ENCODE data around the gene RHBDL3.

Gene RHBDL3

GRCh38 chr17:32266389-32267301, 1.0 kb downstream of the RHBDL3 start:
- DNase-seq (ENCODE audit: low spot score), result no peak

- no peak for DNase-seq (ENCODE audit: low spot score)
Measured at GRCh38 chr17:32267690-32268205, 2.1 kb downstream of the RHBDL3 start.

- DNase-seq (ENCODE audit: low spot score), result no peak
Measured at GRCh38 chr17:32268734-32269288, 3.2 kb downstream of the RHBDL3 start.

GRCh38 chr17:32269377-32269776, 3.7 kb downstream of the RHBDL3 start:
- DNase-seq (ENCODE audit: low spot score), result no peak

- no peak for DNase-seq (ENCODE audit: low spot score)
Measured at GRCh38 chr17:32271844-32272243, 6.2 kb downstream of the RHBDL3 start.

- DNase-seq (ENCODE audit: low spot score), result no peak
Measured at GRCh38 chr17:32274101-32274500, 8.5 kb downstream of the RHBDL3 start.

- no peak for DNase-seq (ENCODE audit: low spot score)
Measured at GRCh38 chr17:32274643-32275042, 9.0 kb downstream of the RHBDL3 start.

- peak; percentile 65 for DNase-seq (ENCODE audit: low spot score)
Measured at GRCh38 chr17:32275060-32276042, 9.7 kb downstream of the RHBDL3 start.

GRCh38 chr17:32276171-32276601, 10.6 kb downstream of the RHBDL3 start:
- no peak for DNase-seq (ENCODE audit: low spot score)

GRCh38 chr17:32277284-32277683, 11.7 kb downstream of the RHBDL3 start:
- DNase-seq (ENCODE audit: low spot score), result no peak

GRCh38 chr17:32278815-32279214, 13.2 kb downstream of the RHBDL3 start:
- DNase-seq (ENCODE audit: low spot score), result no peak

GRCh38 chr17:32279891-32280716, 14.5 kb downstream of the RHBDL3 start:
- DNase-seq (ENCODE audit: low spot score), result no peak

GRCh38 chr17:32281011-32281451, 15.4 kb downstream of the RHBDL3 start:
- DNase-seq (ENCODE audit: low spot score), result no peak

- no peak for DNase-seq (ENCODE audit: low spot score)
Measured at GRCh38 chr17:32283745-32284201, 18.1 kb downstream of the RHBDL3 start.

GRCh38 chr17:32285306-32285705, 19.7 kb downstream of the RHBDL3 start:
- peak; percentile 61 for DNase-seq (ENCODE audit: low spot score)

GRCh38 chr17:32285746-32286517, 20.3 kb downstream of the RHBDL3 start:
- DNase-seq (ENCODE audit: low spot score), result peak; percentile 76

- DNase-seq (ENCODE audit: low spot score), result peak; percentile 90
Measured at GRCh38 chr17:32286518-32286900, 20.9 kb downstream of the RHBDL3 start.

GRCh38 chr17:32287804-32288511, 22.3 kb downstream of the RHBDL3 start:
- DNase-seq (ENCODE audit: low spot score), result no peak

GRCh38 chr17:32288615-32289014, 23.0 kb downstream of the RHBDL3 start:
- no peak for DNase-seq (ENCODE audit: low spot score)
